Stomach (tissue), 9 donors: Measurements from ENCODE around the gene BRK1. TPM values are rescaled to one million over a fixed set of nuclear protein-coding genes. Genes with fewer than 3 reads are reported as not detected.
A peak's percentile ranks its signal among the peaks of the same experiment; 100 is the strongest.

Source experiments
- DNase-seq, 2 donors: peaks; one replicate each; pipeline versions ENCODE4 v3.0.0 to v3.0.0-alpha.2; 2013 to 2019
- H3K27ac ChIP-seq, 5 donors: fragments of 200-600 bp in 4 of 5; sonication (generic) in 4 of 5; one replicate each; pipeline ENCODE4 v1.5.1; 2013 to 2019; ENCODE audit warnings: mild to moderate bottlenecking in 1 of 5, moderate library complexity in 1 of 5
- H3K27me3 ChIP-seq, 3 donors: fragments of 200-600 bp; sonication (generic); one replicate each; pipeline ENCODE4 v1.5.1; 2017 to 2019; ENCODE audit warnings: mixed run types in 1 of 3
- H3K36me3 ChIP-seq, 4 donors: fragments of 200-600 bp; sonication (generic); 1 replicate in 3 of 4; 2 replicates in 1 of 4; pipeline ENCODE4 v1.5.1; 2016 to 2019
- H3K4me1 ChIP-seq, 4 donors: fragments of 200-600 bp; sonication (generic); one replicate each; pipeline ENCODE4 v1.5.1; 2016 to 2019
- H3K4me3 ChIP-seq, 4 donors: fragments of 200-600 bp; sonication (generic) in 3 of 4; one replicate each; pipeline ENCODE4 v1.5.1; 2016 to 2019; ENCODE audit warnings: mild to moderate bottlenecking in 1 of 4
- H3K9me3 ChIP-seq, 4 donors: fragments of 200-600 bp; sonication (generic); one replicate each; pipeline ENCODE4 v1.5.1; 2016 to 2019
- CTCF ChIP-seq, 7 experiments: fragments of 450-650 bp in 4 of 7; fragments of 200-600 bp in 3 of 7; sonication (generic) in 3 of 7; IDR thresholded peaks; one replicate each; pipeline ENCODE4 v1.5.1; 2016 to 2019; ENCODE audit warnings: antibody characterized with exemption in 7 of 7, control low read depth in 2 of 7, mild to moderate bottlenecking in 1 of 7
- EP300 ChIP-seq: sonication (generic); formaldehyde crosslinking; IDR thresholded peaks from one replicate; pipeline ENCODE4 v1.6.1; 2017; ENCODE audit warnings: antibody characterized with exemption
- POLR2A ChIP-seq, 4 donors: fragments of 450-650 bp; IDR thresholded peaks; one replicate each; pipeline ENCODE4 v1.6.1; 2016; ENCODE audit warnings: antibody characterized with exemption in 4 of 4, control low read depth in 2 of 4, mild to moderate bottlenecking in 1 of 4, moderate library complexity in 1 of 4
- POLR2AphosphoS5 ChIP-seq, 3 donors: sonication (generic); formaldehyde crosslinking; IDR thresholded peaks; one replicate each; pipeline ENCODE4 v1.6.1; 2016; ENCODE audit warnings: antibody characterized with exemption in 3 of 3
- WGBS, 5 donors: extraction: QIAGEN DNeasy Blood & Tissue Kit in 3 of 5; methylation state at CpG; one replicate each; pipeline versions ENCODE4 v1.1.5 to v1.1.7; 2013 to 2018; 5-methylcytosine and 5-hydroxymethylcytosine counted together
- intact Hi-C: fragments of 100-400 bp; cut with DNase I; formaldehyde crosslinking; loops from one replicate; pipeline ENCODE4 v1.15.1; 2023; ENCODE audit warnings: low total_unique reads
- polyA plus RNA-seq, 3 donors: library from polyadenylated mRNA; stranded (reverse); fragments of 200-250 nt; gene quantifications; one replicate each; pipeline ENCODE4 v1.2.3, GENCODE V29; 2013
- total RNA-seq, 5 donors: library from RNA; depleted of rRNA; stranded (reverse); fragments of >200 nt; gene quantifications; one replicate each; pipeline versions ENCODE4 v1.1.0 to v1.2.3, GENCODE V29; 2014 to 2016
- donor health status: healthy with polysubstance abuse.
- donor health status: Bipolar disorder and iron deficiency.
- donor health status: healthy.

BRK1 gene
- total and polyA plus RNA-seq, 8 donors, result 14.5 to 262 (median 109) TPM

GRCh38 chr3:10164546-10165393 is 49.3 kb downstream of the BRK1 start, which contains the start of gene IRAK2:
TSS of gene IRAK2 (plus strand) at chr3:10164919. CDS start at chr3:10164955, 36 bp downstream.
- peak; percentile 78 to 88 for DNase-seq
- no peaks in the 10 kb centered on the region for H3K27me3 ChIP-seq
- H3K36me3 ChIP-seq, result peaks cover 0 to 9% (median 0%) of the 10 kb centered on the region in 4 donors
- peaks cover 10 to 27% (median 15%) of the 10 kb centered on the region in 4 donors for H3K4me1 ChIP-seq
- peak within 1 kb of the TSS; percentile 74 to 85 (median 76) for H3K4me3 ChIP-seq
- peak within 1 kb of the TSS; percentile 26 to 82 (median 80) for H3K27ac ChIP-seq
- peaks cover 0 to 12% (median 7%) of the 10 kb centered on the region in 4 donors for H3K9me3 ChIP-seq
- TF ChIP-seq POLR2AphosphoS5 (IDR thresholded peaks at IDR 0.05) (peak in 2 of 3 donors; percentile 66 to 68), CTCF (IDR thresholded peaks at IDR 0.05) (peak in 5 of 7 experiments; percentile 41 to 98 (median 97)), EP300 (no peak)
- intact Hi-C loops, result loop anchor here (10.0 kb wide), 1 partner anchor 60 kb away; no protein-coding TSS in a partner anchor
- WGBS, 5 donors, result 2 to 5% (median 4%) methylated on average over 17 to 76 of the region's 76 CpGs

- Histone ChIP-seq H3K4me3 (peak overlapping the region in 1 of 4 donors; percentile 85), H3K27me3 (no peaks in the 10 kb centered on the region), H3K9me3 (peaks cover 0 to 12% (median 7%) of the 10 kb centered on the region in 4 donors), H3K27ac (no peak overlapping the region), H3K36me3 (peaks cover 0 to 9% (median 2%) of the 10 kb centered on the region in 4 donors), H3K4me1 (peaks cover 10 to 27% (median 15%) of the 10 kb centered on the region in 4 donors)
- DNase-seq, result no peak
- intact Hi-C loops, result loop anchor here (10.0 kb wide), 1 partner anchor 59 kb away; no protein-coding TSS in a partner anchor
- TF ChIP-seq CTCF (IDR thresholded peaks at IDR 0.05) (no peak), POLR2AphosphoS5 (IDR thresholded peaks at IDR 0.05) (no peak), EP300 (no peak), POLR2A (IDR thresholded peaks at IDR 0.05) (no peak)
- WGBS, 5 donors, result 89 to 96% (median 91%) methylated on average over 5 of the region's 5 CpGs
These were observed 50.7 kb downstream of the BRK1 start for GRCh38 chr3:10166213-10166604.

- intact Hi-C loops, result loop anchor here (10.0 kb wide), 1 partner anchor 56 kb away; no protein-coding TSS in a partner anchor
These were observed 53.6 kb downstream of the BRK1 start for GRCh38 chr3:10169000-10169496.

More at GRCh38 chr3:10169000-10169496, 53.6 kb downstream of the BRK1 start:
- Histone ChIP-seq H3K36me3 (peaks cover 0 to 9% (median 2%) of the 10 kb centered on the region in 4 donors), H3K27ac (no peak overlapping the region), H3K27me3 (no peaks in the 10 kb centered on the region), H3K9me3 (peaks cover 0 to 12% (median 7%) of the 10 kb centered on the region in 4 donors), H3K4me1 (peaks cover 6 to 35% (median 23%) of the 10 kb centered on the region in 4 donors), H3K4me3 (no peak overlapping the region)
- no peak for DNase-seq
- TF ChIP-seq POLR2A (IDR thresholded peaks at IDR 0.05), result no peak
- no peak for TF ChIP-seq POLR2AphosphoS5 (IDR thresholded peaks at IDR 0.05)
- no peak for TF ChIP-seq CTCF (IDR thresholded peaks at IDR 0.05)
- TF ChIP-seq EP300, result no peak
- WGBS, 5 donors, result 79 to 83% (median 82%) methylated on average over 8 of the region's 8 CpGs
